ENCODE data around the gene ZNF610.

Gene ZNF610

DNA sequence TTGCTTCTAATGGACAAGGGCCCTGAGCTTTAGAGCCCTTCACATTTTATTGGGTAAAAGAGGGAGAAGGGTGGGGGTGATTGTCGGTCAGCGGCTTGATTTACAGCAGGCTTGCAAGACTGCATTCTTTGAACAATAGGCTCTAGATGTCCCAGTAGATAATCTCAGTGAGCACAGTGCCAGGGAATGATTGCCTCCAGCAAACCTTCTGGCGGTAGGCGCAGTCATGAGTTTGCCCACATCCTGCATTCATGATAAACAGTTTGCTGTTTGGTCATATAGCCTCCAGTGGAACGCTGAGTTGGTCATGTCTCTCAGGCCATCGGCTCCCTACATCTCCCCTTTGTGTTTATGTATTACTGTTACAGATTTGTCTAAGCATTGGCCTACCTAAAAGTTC lies 74.2 kb downstream of the ZNF610 start:
- no peak for DNase-seq

DNA sequence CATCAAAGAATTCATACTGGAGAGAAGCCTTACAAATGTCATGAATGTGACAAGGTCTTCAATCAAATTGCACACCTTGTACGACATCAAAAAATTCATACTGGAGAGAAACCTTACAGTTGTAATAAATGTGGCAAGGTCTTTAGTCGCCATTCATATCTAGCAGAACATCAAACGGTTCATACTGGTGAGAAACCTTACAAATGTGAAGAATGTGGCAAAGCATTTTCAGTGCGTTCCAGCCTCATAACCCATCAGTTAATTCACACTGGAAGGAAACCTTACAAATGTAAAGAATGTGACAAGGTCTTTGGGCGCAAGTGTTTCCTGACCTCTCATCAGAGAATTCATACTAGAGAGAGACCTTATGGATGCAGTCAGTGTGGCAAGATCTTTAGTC lies 79.7 kb downstream of the ZNF610 start:
- DNase-seq: no peak
